ENCODE results near the gene ZNF622. TPM values are rescaled to one million over a fixed set of nuclear protein-coding genes. Genes with fewer than 3 reads are reported as not detected.

ZNF622 gene
- total RNA-seq, 3 donors from 2014 or later (not counting 1 experiment from before 2014, with no cell fraction given) = 36.3 to 45.9 (median 42.9) TPM

Other genes starting within 250 kb of the ZNF622 start
- gene RETREG1, start 151.2 kb upstream of the ZNF622 start, total RNA-seq = 1 to 10 TPM; 2.1 to 4.5 (median 3.3) TPM